H1 (cell line): ENCODE results near the gene CLRN2. TPM values are rescaled to one million over a fixed set of nuclear protein-coding genes. Genes with fewer than 3 reads are reported as not detected.

ENCODE experiments used
- CTCF ChIA-PET: fragments of 300-600 bp; sonication (Branson Sonifier 250); formaldehyde crosslinking; loops from one replicate; lab custom pipeline; 2021; ENCODE audit not compliant: partially characterized antibody; lab: Charles Lee
- POLR2A ChIA-PET: fragments of 300-600 bp; sonication (Branson Sonifier 250); formaldehyde crosslinking; loops from one replicate; lab custom pipeline; 2021; ENCODE audit warnings: inconsistent platforms; ENCODE audit not compliant: partially characterized antibody; lab: Charles Lee
- DNase-seq, 2 experiments: peaks; one replicate each; pipeline versions ENCODE4 v3.0.0 to v3.0.0-alpha.2; 2010 to 2022; ENCODE audit warnings: low spot score in 2 of 2, low read depth in 1 of 2, mixed read lengths in 1 of 2
- FAIRE-seq: peaks from 2 replicates; lab custom pipeline; 2011; peaks lifted over from hg19 to GRCh38; lab: Jason Lieb, UNC
- H2AFZ ChIP-seq: 2 replicates; pipeline ENCODE4 v1.8.1; 2012; ENCODE audit warnings: low read length, inconsistent platforms
- H2AK5ac ChIP-seq: 2 replicates; pipeline ENCODE4 v1.6.1; 2013; ENCODE audit warnings: low read depth, low read length
- H2BK120ac ChIP-seq: replicated peaks from 2 replicates; pipeline ENCODE3; 2013; ENCODE audit warnings: low read depth, low read length, inconsistent platforms
- H2BK12ac ChIP-seq: 2 replicates; pipeline ENCODE4 v1.6.1; 2013; ENCODE audit warnings: low read depth, low read length
- H2BK15ac ChIP-seq: 2 replicates; pipeline ENCODE4 v1.6.1; 2013; ENCODE audit warnings: low read length
- H2BK20ac ChIP-seq: 2 replicates; pipeline ENCODE4 v1.6.1; 2013; ENCODE audit warnings: low read length
- H2BK5ac ChIP-seq: 2 replicates; pipeline ENCODE4 v1.6.1; 2013; ENCODE audit warnings: low read depth, low read length
- H3K14ac ChIP-seq: 2 replicates; pipeline ENCODE4 v1.6.1; 2013; ENCODE audit warnings: inconsistent platforms; ENCODE audit not compliant: insufficient read length
- H3K18ac ChIP-seq: 2 replicates; pipeline ENCODE4 v1.6.1; 2013; ENCODE audit warnings: low read length; ENCODE audit errors: extremely low read depth
- H3K23ac ChIP-seq: 2 replicates; pipeline ENCODE4 v1.6.1; 2013; ENCODE audit warnings: inconsistent platforms; ENCODE audit not compliant: insufficient read length
- H3K23me2 ChIP-seq: 2 replicates; pipeline ENCODE4 v1.6.1; 2013; ENCODE audit warnings: low read depth, low read length
- H3K27ac ChIP-seq: 2 replicates; pipeline ENCODE4 v1.6.1; 2011; ENCODE audit warnings: low read depth, low read length, inconsistent platforms
- H3K27me3 ChIP-seq, 4 experiments: replicated peaks in 1 of 4; 1 replicate in 1 of 4; 2 replicates in 3 of 4; pipeline versions ENCODE4 v1.6.1 to v1.8.1; 2011 to 2013; ENCODE audit warnings: low read length in 3 of 4, mild to moderate bottlenecking in 3 of 4, inconsistent platforms in 2 of 4, mixed read lengths in 2 of 4, moderate library complexity in 1 of 4; ENCODE audit not compliant: control insufficient read depth in 3 of 4, insufficient read depth in 3 of 4; ENCODE audit errors: extremely low read depth in 1 of 4
- H3K36me3 ChIP-seq, 4 experiments: 2 replicates each; pipeline versions ENCODE4 v1.6.1 to v1.8.1; 2011 to 2013; ENCODE audit warnings: mild to moderate bottlenecking in 4 of 4, low read length in 3 of 4, moderate library complexity in 2 of 4, control low read depth in 1 of 4, inconsistent platforms in 1 of 4; ENCODE audit not compliant: insufficient read depth in 4 of 4, control insufficient read depth in 2 of 4
- H3K4ac ChIP-seq: replicated peaks from 2 replicates; pipeline ENCODE3; 2013; ENCODE audit warnings: low read length, low read depth, mixed read lengths, inconsistent platforms; ENCODE audit not compliant: insufficient read length
- H3K4me1 ChIP-seq, 4 experiments: replicated peaks in 1 of 4; 1 replicate in 1 of 4; 2 replicates in 3 of 4; pipeline versions ENCODE4 v1.6.1 to v1.8.1; 2011 to 2013; ENCODE audit warnings: low read length in 3 of 4, inconsistent platforms in 2 of 4, mixed read lengths in 1 of 4; ENCODE audit not compliant: insufficient read depth in 4 of 4, control insufficient read depth in 3 of 4
- H3K4me2 ChIP-seq, 2 experiments: 2 replicates each; pipeline versions ENCODE4 v1.6.1 to v1.8.1; 2011 to 2013; ENCODE audit warnings: low read depth in 2 of 2, low read length in 2 of 2, control low read depth in 1 of 2, inconsistent platforms in 1 of 2, mild to moderate bottlenecking in 1 of 2; ENCODE audit not compliant: insufficient read depth in 1 of 2
- H3K4me3 ChIP-seq, 4 experiments: fragments of 200-600, 300-600 bp in 1 of 4; sonication (generic), shearing (Covaris generic), sonication (Bioruptor Twin) in 1 of 4; 2 replicates each; pipeline versions ENCODE4 v1.5.1 to v1.8.1; 2011 to 2016; ENCODE audit warnings: low read length in 4 of 4, low read depth in 3 of 4, control low read depth in 2 of 4, inconsistent platforms in 2 of 4, mild to moderate bottlenecking in 2 of 4, mixed read lengths in 1 of 4, moderate library complexity in 1 of 4; ENCODE audit not compliant: insufficient read depth in 2 of 4; ENCODE audit errors: extremely low read depth in 1 of 4
- H3K56ac ChIP-seq: replicated peaks from 2 replicates; pipeline ENCODE3; 2013; ENCODE audit warnings: low read depth, mild to moderate bottlenecking, mixed read lengths, low read length, inconsistent platforms; ENCODE audit not compliant: insufficient read length
- H3K79me1 ChIP-seq: 2 replicates; pipeline ENCODE4 v1.6.1; 2013; ENCODE audit warnings: low read depth, low read length, control low read depth
- H3K79me2 ChIP-seq, 2 experiments: 2 replicates each; pipeline versions ENCODE4 v1.6.1 to v1.8.1; 2012 to 2013; ENCODE audit warnings: low read length in 2 of 2, mild to moderate bottlenecking in 2 of 2, inconsistent platforms in 1 of 2; ENCODE audit not compliant: insufficient read depth in 2 of 2, control insufficient read depth in 1 of 2
- H3K9ac ChIP-seq, 4 experiments: replicated peaks in 1 of 4; 1 replicate in 1 of 4; 2 replicates in 3 of 4; pipeline versions ENCODE4 v1.6.1 to v1.8.1; 2011 to 2013; ENCODE audit warnings: low read depth in 3 of 4, low read length in 3 of 4, control low read depth in 2 of 4, mild to moderate bottlenecking in 2 of 4, moderate library complexity in 2 of 4, inconsistent platforms in 1 of 4; ENCODE audit errors: extremely low read depth in 1 of 4
- H3K9me3 ChIP-seq, 2 experiments: 2 replicates each; pipeline versions ENCODE4 v1.6.1 to v1.8.1; 2012 to 2013; ENCODE audit warnings: mild to moderate bottlenecking in 2 of 2, moderate library complexity in 2 of 2, control low read depth in 1 of 2, inconsistent platforms in 1 of 2, low read depth in 1 of 2, low read length in 1 of 2, mixed read lengths in 1 of 2; ENCODE audit not compliant: insufficient read depth in 2 of 2
- H4K20me1 ChIP-seq, 2 experiments: replicated peaks in 1 of 2; 2 replicates each; pipeline versions ENCODE3 to v1.8.1; 2011 to 2013; ENCODE audit warnings: inconsistent platforms in 2 of 2, low read length in 2 of 2, mild to moderate bottlenecking in 1 of 2; ENCODE audit not compliant: insufficient read depth in 2 of 2, control insufficient read depth in 1 of 2
- H4K5ac ChIP-seq: 2 replicates; pipeline ENCODE4 v1.6.1; 2013; ENCODE audit warnings: low read length, low read depth, mixed read lengths, inconsistent platforms; ENCODE audit not compliant: insufficient read length
- H4K8ac ChIP-seq: 2 replicates; pipeline ENCODE4 v1.8.0; 2013; ENCODE audit warnings: mild to moderate bottlenecking, moderate library complexity, low read length, inconsistent platforms; ENCODE audit not compliant: insufficient read depth; ENCODE audit errors: extremely low read depth
- H4K91ac ChIP-seq: replicated peaks from 2 replicates; pipeline ENCODE3; 2013; ENCODE audit warnings: low read length, mixed read lengths, inconsistent platforms; ENCODE audit not compliant: insufficient read length
- RXRA ChIP-seq: IDR thresholded peaks from 2 replicates; pipeline ENCODE4 v1.6.1; 2011; ENCODE audit warnings: low read depth, mild to moderate bottlenecking, low read length, moderate library complexity; ENCODE audit not compliant: insufficient read depth
- SIX5 ChIP-seq: IDR thresholded peaks from 2 replicates; pipeline ENCODE4 v1.6.1; 2011; ENCODE audit warnings: mild to moderate bottlenecking, low read depth, low read length
- TCF12 ChIP-seq: IDR thresholded peaks from 2 replicates; pipeline ENCODE4 v1.6.1; 2011; ENCODE audit warnings: low read depth, mild to moderate bottlenecking, low read length
- TEAD4 ChIP-seq: IDR thresholded peaks from 2 replicates; pipeline ENCODE4 v1.6.1; 2012; ENCODE audit warnings: low read depth, low read length, inconsistent platforms, mixed read lengths
- WGBS, 2 experiments: shearing (Covaris generic) in 1 of 2; methylation state at CpG; one replicate each; pipeline versions ENCODE4 v1.1.6 to v1.1.7; 2013 to 2015; ENCODE audit warnings: low lambda C conversion rate in 2 of 2, mixed read lengths in 2 of 2, inconsistent platforms in 1 of 2, low coverage in 1 of 2, missing lambda C conversion rate in 1 of 2; ENCODE audit not compliant: insufficient replicate concordance in 2 of 2, insufficient coverage in 1 of 2, insufficient read length in 1 of 2; ENCODE audit errors: extremely low coverage in 1 of 2, missing lambda C conversion rate in 1 of 2; 5-methylcytosine and 5-hydroxymethylcytosine counted together
- polyA plus RNA-seq, 7 experiments: library from polyadenylated mRNA; depleted of rRNA in 3 of 7; stranded (reverse) in 5 of 7; unstranded in 2 of 7; fragments of >200 nt in 5 of 7; fragments of 200-250 nt in 2 of 7; gene quantifications; 1 replicate in 5 of 7; 2 replicates in 1 of 7; 4 replicates in 1 of 7; pipeline versions ENCODE4 v1.2.1 to v1.2.3, GENCODE V29; 2011 to 2013; ENCODE audit warnings: missing spikeins in 2 of 7, mixed read lengths in 2 of 7
- total RNA-seq: library from RNA; stranded (reverse); fragmentation: NEBNext Ultra II Directional; extraction: Animal tissue kit (Norgen Biotek cat#: 25700); gene quantifications from 2 replicates; pipeline ENCODE4 v1.2.1, GENCODE V29; 2021

Gene CLRN2
- total and polyA plus RNA-seq, 2 of the 8 experiments (the other 6 are each of a cell fraction or from before 2014, with no cell fraction given): not detected

DNA sequence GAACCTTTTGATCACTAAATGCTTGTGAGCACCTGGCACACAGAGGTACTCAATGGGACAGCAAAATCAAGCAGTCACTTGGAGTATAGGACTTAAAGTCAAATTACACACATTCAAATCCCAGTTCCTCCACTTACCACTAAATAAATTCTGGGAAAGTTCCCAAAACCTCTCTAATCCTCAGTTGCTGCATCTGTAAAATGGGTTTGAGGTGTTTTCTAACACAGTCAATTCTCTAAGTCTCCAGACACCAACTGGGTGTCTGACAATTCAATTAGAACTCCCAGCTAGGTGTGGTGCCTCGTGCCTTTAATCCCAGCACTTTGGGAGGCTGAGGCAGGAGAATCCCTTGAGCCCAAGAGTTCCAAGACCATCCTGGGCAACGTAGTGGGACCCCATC, 22.1 kb upstream of the CLRN2 start:
- Histone ChIP-seq H3K4me1 (peaks cover 0 to 6% (median 4%) of the 10 kb centered on the region in 4 experiments; a peak in 4 of 7 replicates), H2AFZ (no peak overlapping the region), H3K56ac (no peak overlapping the region), H2BK15ac (no peak overlapping the region), H3K14ac (no peak overlapping the region), H2BK20ac (no peak overlapping the region), H3K23ac (no peak overlapping the region), H3K9ac (no peak overlapping the region), H3K23me2 (0 out of 2 replicates have a peak, but pooled peaks cover 1% of the 10 kb centered on the region), H3K27me3 (no peaks in the 10 kb centered on the region), H4K5ac (no peak overlapping the region), H4K8ac (no peak overlapping the region), H4K20me1 (peaks cover 0 to 4% of the 10 kb centered on the region in 2 experiments), H3K4me2 (no peak overlapping the region), H3K9me3 (no peaks in the 10 kb centered on the region), H3K79me1 (peaks cover 3% of the 10 kb centered on the region), H2BK12ac (no peak overlapping the region), H3K79me2 (no peaks in the 10 kb centered on the region), H3K36me3 (peaks cover 2 to 25% (median 8%) of the 10 kb centered on the region in 4 experiments; a peak in 6 of 8 replicates), H3K27ac (no peak overlapping the region), H2BK5ac (no peak overlapping the region; the same call in 1 of the 2 replicates), H2AK5ac (no peak overlapping the region), H3K4me3 (no peak overlapping the region), H2BK120ac (no peak overlapping the region), H4K91ac (no peak overlapping the region), H3K4ac (no peak overlapping the region), H3K18ac (no peak overlapping the region)
- FAIRE-seq (no peak), DNase-seq (no peak)
- CTCF ChIA-PET: interaction anchor here (1.0 to 1.5 kb wide), 2 partner anchors 9 to 20 kb away, joined by 3 to 4 read pairs; no protein-coding TSS in a partner anchor
- POLR2A ChIA-PET: interaction anchor here (0.8 to 1.1 kb wide), 3 partner anchors 9 to 20 kb away, joined by 3 to 4 read pairs (median 3); no protein-coding TSS in a partner anchor
- 79% methylated on average over 2 of the region's 2 CpGs; no CpG with 5 or more reads in 1 of the 2 experiments for WGBS, 2 experiments
- TF ChIP-seq SIX5 (no peak), RXRA (no peak), TEAD4 (no peak), TCF12 (no peak)
